HCT116 (cell line): ENCODE data around the gene NABP1. TPM values are rescaled to one million over a fixed set of nuclear protein-coding genes. Genes with fewer than 3 reads are reported as not detected.

Experiments
- ATAC-seq: fragments of 200-7000 bp; cut with Tn5 transposase; 2 replicates; pipeline ENCODE4 v1.9.1; 2020; ENCODE audit warnings: mild to moderate bottlenecking, moderate library complexity
- BruUV-seq: library from RNA; stranded (reverse); fragments of 400-500 nt; replicated peaks from 2 replicates; lab custom pipeline; 2021; lab: Mats Ljungman, UMichigan
- CTCF ChIA-PET: fragments of 300-600 bp; sonication (Branson Sonifier 250); formaldehyde crosslinking; loops from one replicate; lab custom pipeline; 2021; ENCODE audit warnings: antibody characterized with exemption; lab: Charles Lee
- POLR2A ChIA-PET: fragments of 300-600, 350-600 bp; sonication (Branson Sonifier 250); formaldehyde crosslinking; loops from one replicate; lab custom pipeline; 2021; ENCODE audit warnings: antibody characterized with exemption; lab: Charles Lee
- RAD21 ChIA-PET, 2 experiments: fragments of 300-600 bp; sonication (Branson Sonifier 250); formaldehyde crosslinking; loops; one replicate each; lab custom pipeline; 2023; ENCODE audit warnings: low total read pairs in 2 of 2; ENCODE audit not compliant: uncharacterized antibody in 2 of 2, unreplicated experiment in 2 of 2, low non-redundant PET in 1 of 2; lab: Charles Lee
- DNase-seq: peaks from one replicate; pipeline ENCODE4 v3.0.0-alpha.2; 2010; ENCODE audit warnings: low read depth, low spot score
- H2AFZ ChIP-seq: fragments of 200-600 bp; shearing (Covaris generic), sonication (generic); 2 replicates; pipeline ENCODE4 v1.6.1; 2017; ENCODE audit warnings: low read depth, mixed run types, mixed read lengths, antibody characterized with exemption, low read length; ENCODE audit not compliant: poor library complexity, severe bottlenecking
- H3K27ac ChIP-seq: 2 replicates; pipeline ENCODE4 v1.5.1; 2012; ENCODE audit warnings: low read depth, low read length
- H3K27me3 ChIP-seq: fragments of 200-600 bp; sonication (generic); 2 replicates; pipeline ENCODE4 v1.6.1; 2016; ENCODE audit warnings: mixed run types, low read length, mixed read lengths; ENCODE audit not compliant: insufficient read depth
- H3K36me3 ChIP-seq, 2 experiments: fragments of 200-500 bp in 1 of 2; fragments of 200-600 bp in 1 of 2; sonication (Bioruptor generic) in 1 of 2; sonication (generic) in 1 of 2; 2 replicates each; pipeline versions ENCODE4 v1.5.1 to v1.6.1; 2014 to 2016; ENCODE audit warnings: low read length in 2 of 2, inconsistent platforms in 1 of 2, mixed read lengths in 1 of 2, mixed run types in 1 of 2; ENCODE audit not compliant: insufficient read depth in 2 of 2, control insufficient read depth in 1 of 2
- H3K4me1 ChIP-seq, 2 experiments: fragments of 200-600 bp in 1 of 2; sonication (generic) in 1 of 2; 2 replicates each; pipeline versions ENCODE4 v1.5.1 to v1.6.1; 2012 to 2017; ENCODE audit warnings: low read length in 2 of 2, inconsistent platforms in 1 of 2, mild to moderate bottlenecking in 1 of 2, mixed read lengths in 1 of 2, mixed run types in 1 of 2, moderate library complexity in 1 of 2; ENCODE audit not compliant: insufficient read depth in 2 of 2, control insufficient read depth in 1 of 2
- H3K4me2 ChIP-seq: fragments of 200-600 bp; sonication (generic); 2 replicates; pipeline ENCODE4 v1.6.1; 2017; ENCODE audit warnings: mixed run types, low read length, mixed read lengths
- H3K4me3 ChIP-seq, 2 experiments: fragments of 200-600 bp in 1 of 2; sonication (generic) in 1 of 2; replicated peaks in 1 of 2; 2 replicates each; pipeline ENCODE4 v1.5.1; 2011 to 2016; ENCODE audit warnings: low read length in 2 of 2, control low read depth in 1 of 2, low read depth in 1 of 2, mild to moderate bottlenecking in 1 of 2, mixed read lengths in 1 of 2, mixed run types in 1 of 2
- H3K79me2 ChIP-seq: fragments of 200-600 bp; sonication (generic); 2 replicates; pipeline ENCODE4 v1.6.1; 2017; ENCODE audit warnings: mild to moderate bottlenecking, mixed run types, low read length, moderate library complexity, mixed read lengths; ENCODE audit not compliant: insufficient read depth
- H3K9ac ChIP-seq: fragments of 200-600 bp; sonication (generic); 2 replicates; pipeline ENCODE4 v1.6.1; 2016; ENCODE audit warnings: low read length, mixed read lengths
- H3K9me2 ChIP-seq: fragments of 200-600 bp; sonication (generic), shearing (Covaris generic); 2 replicates; pipeline ENCODE4 v1.6.1; 2017; ENCODE audit warnings: mixed run types, mild to moderate bottlenecking, moderate library complexity; ENCODE audit not compliant: insufficient read depth
- H3K9me3 ChIP-seq, 2 experiments: fragments of 200-500 bp in 1 of 2; fragments of 200-600 bp in 1 of 2; sonication (Bioruptor generic) in 1 of 2; sonication (generic) in 1 of 2; 2 replicates each; pipeline ENCODE4 v1.6.1; 2014 to 2017; ENCODE audit warnings: low read length in 2 of 2, mixed read lengths in 2 of 2, inconsistent platforms in 1 of 2, low read depth in 1 of 2, mild to moderate bottlenecking in 1 of 2, mixed run types in 1 of 2, moderate library complexity in 1 of 2; ENCODE audit not compliant: control insufficient read depth in 1 of 2, insufficient read depth in 1 of 2
- H4K20me1 ChIP-seq: fragments of 200-600 bp; sonication (generic), shearing (Covaris generic); 2 replicates; pipeline ENCODE4 v1.6.1; 2017; ENCODE audit warnings: mixed run types, mild to moderate bottlenecking, moderate library complexity; ENCODE audit not compliant: insufficient read depth
- CBX3 ChIP-seq: IDR thresholded peaks from 2 replicates; pipeline ENCODE4 v1.6.1; 2012; ENCODE audit warnings: low read depth
- SP1 ChIP-seq: IDR thresholded peaks from 2 replicates; pipeline ENCODE4 v1.6.1; 2012; ENCODE audit warnings: low read depth
- TCF7L2 ChIP-seq: IDR thresholded peaks from 2 replicates; pipeline ENCODE4 v1.7.0; 2011; ENCODE audit warnings: borderline replicate concordance, inconsistent platforms; ENCODE audit not compliant: insufficient read depth, insufficient read length; ENCODE audit errors: extremely low read depth
- intact Hi-C: fragments of 100-400 bp; cut with micrococcal nuclease; formaldehyde crosslinking; loops from 2 replicates; pipeline ENCODE4 v1.10.0; 2022
- total RNA-seq: library from RNA; stranded (reverse); gene quantifications from one replicate; pipeline ENCODE4 v1.2.1, GENCODE V29; 2021; ENCODE audit not compliant: unreplicated experiment
- TF ChIP-seq, protein P1 (sequence below): IDR thresholded peaks from 2 replicates; pipeline ENCODE4 v1.6.1; 2012

The NABP1 gene
- total RNA-seq, 1 experiment from 2014 or later: 39.3 TPM

DNA sequence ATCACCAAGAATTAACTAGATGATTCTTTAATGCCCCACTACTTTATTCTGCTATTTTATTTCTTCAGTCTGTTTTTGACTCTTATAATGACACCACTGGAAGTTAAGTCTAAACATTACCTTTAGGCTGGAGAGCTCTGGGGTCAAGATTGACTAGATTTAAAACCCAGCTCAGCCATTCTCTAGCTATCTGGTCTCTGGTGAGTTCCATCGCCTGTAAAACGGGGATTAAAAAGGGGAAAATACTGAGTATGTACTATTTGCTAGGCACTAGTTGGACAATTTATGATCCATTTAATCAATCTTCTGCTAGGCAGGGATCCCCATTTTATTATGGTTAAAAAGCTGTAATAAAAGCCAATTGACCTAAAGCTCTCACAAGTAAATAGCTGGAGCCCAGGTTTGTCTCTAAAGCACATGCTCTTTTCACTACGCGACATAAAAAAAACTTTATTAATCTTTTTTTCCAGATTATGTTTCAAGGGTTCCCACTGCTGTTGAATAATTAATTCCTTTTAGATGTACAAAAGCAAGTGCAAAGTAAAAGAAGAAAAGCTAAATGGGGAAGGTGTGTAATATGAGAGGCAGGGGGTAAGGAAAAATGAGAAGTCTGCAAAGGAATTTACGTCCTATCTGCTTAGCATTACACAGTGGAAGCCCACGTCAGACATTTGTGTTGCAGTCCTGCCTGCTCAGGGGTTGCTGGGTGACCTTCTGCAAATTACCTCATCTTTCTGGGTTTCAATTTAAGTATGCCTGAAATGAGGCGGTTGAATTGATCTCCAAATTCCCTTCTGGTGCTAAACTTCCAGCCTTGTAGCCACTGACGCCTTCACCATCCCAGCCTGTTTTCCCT, 918 bp upstream of the NABP1 start:
- H3K4me1 ChIP-seq: peaks cover 19 to 28% of the 10 kb centered on the region in 2 experiments
- DNase-seq: no peak
- peaks cover 38% of the 10 kb centered on the region for H3K79me2 ChIP-seq
- RAD21 ChIA-PET: interaction anchor here in 1 of 2 experiments (0.7 kb wide), 1 partner anchor 104 kb away, joined by 4 read pairs; no protein-coding TSS in a partner anchor
- TF ChIP-seq TCF7L2 (no peak), CBX3 (no peak), SP1 (no peak)
- TF ChIP-seq, all 23 proteins: peak for 0
- H3K36me3 ChIP-seq: peaks cover 0 to 2% of the 10 kb centered on the region in 2 experiments; a peak in 1 of 4 replicates
- POLR2A ChIA-PET: interaction anchor here (0.6 to 2.5 kb wide), 29 partner anchors 9 to 1894 kb away, joined by 3 to 35 read pairs (median 4); no protein-coding TSS in a partner anchor
- ATAC-seq: peak; percentile 3
- CTCF ChIA-PET: interaction anchor here (1.3 kb wide), 1 partner anchor 108 kb away, joined by 4 read pairs; no protein-coding TSS in a partner anchor
- TSS peak; percentile 84 for BruUV-seq
- intact Hi-C loops: no loop called here
- H3K9ac ChIP-seq: 0 out of 2 replicates have a peak overlapping the region, but pooled peaks have one; percentile 21
- H3K27ac ChIP-seq: no peak overlapping the region
- H2AFZ ChIP-seq: no peak overlapping the region
- no peaks in the 10 kb centered on the region for H4K20me1 ChIP-seq
- H3K27me3 ChIP-seq: no peaks in the 10 kb centered on the region
- H3K4me3 ChIP-seq: peak overlapping the region; percentile 42 to 71
- H3K9me2 ChIP-seq: no peaks in the 10 kb centered on the region
- no peaks in the 10 kb centered on the region for H3K9me3 ChIP-seq
- peak overlapping the region; percentile 79 for H3K4me2 ChIP-seq

- Histone ChIP-seq H3K9me2 (no peaks in the 10 kb centered on the region), H3K36me3 (peaks cover 11 to 17% of the 10 kb centered on the region in 2 experiments), H3K9me3 (no peaks in the 10 kb centered on the region), H3K4me2 (peak overlapping the region; percentile 79), H3K4me3 (peak overlapping the region; percentile 71 to 77), H4K20me1 (no peaks in the 10 kb centered on the region), H3K79me2 (peaks cover 50% of the 10 kb centered on the region), H3K9ac (peak overlapping the region; percentile 86), H3K27ac (peak overlapping the region; percentile 75), H3K27me3 (no peaks in the 10 kb centered on the region), H2AFZ (no peak overlapping the region), H3K4me1 (peaks cover 19 to 28% of the 10 kb centered on the region in 2 experiments)
- ChIA-PET RAD21 (no interaction called here), CTCF (interaction anchor here (0.7 kb wide), 1 partner anchor 29 kb away, joined by 3 read pairs; no protein-coding TSS in a partner anchor), POLR2A (interaction anchor here (0.9 to 2.5 kb wide), 14 partner anchors 8 to 112 kb away, joined by 3 to 35 read pairs (median 6); no protein-coding TSS in a partner anchor)
- ATAC-seq (peak; percentile 41), DNase-seq (no peak)
- TF ChIP-seq TCF7L2: no peak
- TF ChIP-seq, protein P1, sequence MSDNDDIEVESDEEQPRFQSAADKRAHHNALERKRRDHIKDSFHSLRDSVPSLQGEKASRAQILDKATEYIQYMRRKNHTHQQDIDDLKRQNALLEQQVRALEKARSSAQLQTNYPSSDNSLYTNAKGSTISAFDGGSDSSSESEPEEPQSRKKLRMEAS: peak; percentile 91
- intact Hi-C loops: no loop called here
- BruUV-seq: TSS peak; percentile 70
Observed at GRCh38 chr2:191678437-191679100, 633 bp downstream of the NABP1 start.
